RCC 7860 (cell line): ENCODE measurements around the gene OSBPL5.

Experiments used
- DNase-seq: peaks from one replicate; pipeline ENCODE4 v3.0.0-alpha.2; 2015; ENCODE audit warnings: low spot score
- FAIRE-seq: peaks from 2 replicates; lab custom pipeline; 2012; peaks lifted over from hg19 to GRCh38; lab: Jason Lieb, UNC

The OSBPL5 gene

DNA sequence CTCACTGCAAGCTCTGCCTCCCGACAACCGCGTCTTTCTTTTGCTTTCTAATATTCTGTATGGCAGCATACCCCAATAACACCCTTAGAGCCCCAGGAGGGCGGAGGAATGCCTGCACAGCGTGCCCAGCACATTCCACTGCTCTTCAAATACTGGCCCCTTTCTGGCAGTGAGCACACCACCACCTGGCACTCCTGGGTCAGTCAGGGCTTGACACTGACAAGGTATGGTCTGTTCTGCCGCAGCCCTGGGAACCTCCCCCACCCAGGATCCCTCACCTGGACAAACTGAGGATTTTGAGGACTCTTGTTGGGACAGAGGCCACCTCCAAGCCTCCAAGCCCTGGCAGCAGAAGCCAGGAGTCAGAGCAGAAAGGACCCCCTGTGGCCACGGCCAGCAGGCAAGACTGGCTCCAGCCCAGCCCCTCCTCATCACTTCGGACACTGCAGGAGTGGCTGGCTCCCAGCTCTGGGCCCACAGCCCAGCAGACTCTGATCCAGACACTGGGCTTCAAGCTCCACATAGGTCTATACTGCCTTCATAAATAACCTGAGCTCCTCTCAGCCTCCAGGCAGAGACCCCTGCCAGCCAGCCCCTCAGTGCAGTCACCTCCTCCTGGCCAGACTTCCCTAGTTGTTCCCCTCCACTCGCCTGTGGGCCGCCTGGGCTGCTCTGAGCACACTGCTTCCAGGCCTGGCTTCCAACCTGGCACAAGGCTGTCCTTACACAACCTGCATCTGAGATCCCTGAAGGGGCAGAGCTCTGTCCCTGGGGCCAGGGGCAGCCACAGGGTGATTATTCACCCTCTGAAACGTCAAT is 122.4 kb downstream of the OSBPL5 start:
- DNase-seq (no peak), FAIRE-seq (no peak)

DNA sequence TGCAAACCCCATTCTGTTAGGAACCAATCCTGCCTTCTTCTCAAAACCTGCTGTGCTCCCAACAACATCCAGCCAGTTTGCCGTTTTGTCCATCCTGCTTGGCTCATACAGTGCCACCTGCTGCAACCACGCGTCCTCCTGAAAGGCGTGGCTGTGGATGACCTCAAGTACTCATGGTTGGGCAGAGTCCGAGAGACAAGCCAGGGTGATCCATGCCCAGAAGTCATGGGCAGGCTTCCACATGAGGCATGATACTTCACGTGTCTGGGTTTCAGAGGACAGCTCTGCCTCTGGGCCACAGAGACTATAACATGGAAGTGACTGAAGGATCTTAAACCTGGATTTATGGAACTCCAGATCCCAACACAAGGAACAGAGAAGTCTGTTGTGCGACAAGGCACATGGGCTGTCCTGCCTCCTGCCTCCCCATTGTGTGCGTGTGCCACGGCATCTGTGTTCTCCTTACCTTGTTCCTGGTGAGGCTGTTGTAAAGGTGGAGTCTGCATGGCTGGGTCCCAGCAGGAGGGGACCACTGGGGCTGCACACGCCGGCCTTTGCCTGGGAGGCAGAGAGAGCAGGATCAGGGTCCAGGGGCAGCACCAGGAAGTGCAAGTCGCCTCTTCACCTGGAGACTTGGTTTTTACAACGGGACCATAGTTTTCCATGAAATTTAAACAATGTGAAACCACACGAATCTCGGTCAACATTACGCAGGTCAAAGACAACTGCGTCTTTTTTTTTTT is 123.2 kb downstream of the OSBPL5 start:
- DNase-seq, result no peak
- FAIRE-seq, result no peak

DNA sequence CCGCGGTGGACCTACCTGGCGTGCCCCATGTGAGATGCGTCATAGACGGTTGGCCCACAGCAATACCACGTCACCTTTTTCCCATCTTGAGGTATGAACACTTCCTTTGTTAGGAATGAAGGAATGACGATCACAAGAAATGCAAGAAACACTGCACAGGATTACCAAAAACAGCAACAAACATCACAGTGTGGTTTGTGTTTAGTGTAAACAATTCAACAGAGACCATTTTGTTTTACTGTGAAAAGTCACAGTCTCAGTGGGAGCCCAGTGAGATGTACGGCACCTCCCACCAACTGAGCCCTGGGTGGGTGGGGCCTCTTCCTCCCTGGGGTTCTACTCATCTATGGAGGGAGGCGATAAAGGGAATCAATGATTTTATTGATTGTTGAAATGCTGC is 124.2 kb downstream of the OSBPL5 start:
- no peak for FAIRE-seq

DNA sequence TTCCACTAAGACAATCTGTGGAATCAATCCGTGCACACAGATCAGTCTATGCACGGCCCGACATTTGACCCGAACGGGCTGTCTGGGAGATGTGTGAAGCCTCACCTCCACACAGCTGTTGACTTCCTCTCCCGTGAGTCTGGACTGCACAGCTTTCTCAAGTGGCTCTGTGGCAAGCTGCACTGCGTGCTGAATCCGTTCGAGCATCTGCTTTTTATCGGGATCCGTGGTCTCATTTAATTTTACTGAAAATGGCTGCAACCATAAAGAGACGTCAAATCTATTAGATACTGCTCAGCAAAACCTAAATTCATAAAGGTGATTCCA is 127.2 kb downstream of the OSBPL5 start:
- no peak for FAIRE-seq

More for the DNA sequence above, 124.2 kb downstream of the OSBPL5 start:
- DNase-seq, result no peak

More for the DNA sequence above, 127.2 kb downstream of the OSBPL5 start:
- DNase-seq, result no peak
